ENCODE measurements around the gene C9.
"Not testable (repeated sequence)": the region's sequence is repeated elsewhere in the genome, so short reads cannot be mapped to it uniquely, and the experiment has no call there.

C9 gene

GRCh38 chr5:39340506-39340905 is 23.8 kb downstream of the C9 start:
- no peaks in the 10 kb centered on the region for H3K9me2 ChIP-seq (replicated peaks; ENCODE audit: control insufficient read depth, low read length)
- H3K9me3 ChIP-seq (ENCODE audit: control insufficient read depth, insufficient read depth, low read length) = no peaks in the 10 kb centered on the region
- no peaks in the 10 kb centered on the region for H4K20me1 ChIP-seq (ENCODE audit: control insufficient read depth, insufficient read depth, low read depth, low read length)
- H3K36me3 ChIP-seq (ENCODE audit: control insufficient read depth, low read length) = no peaks in the 10 kb centered on the region
- H3K4me2 ChIP-seq (ENCODE audit: low read length) = no peak overlapping the region
- no peak overlapping the region for H3K27ac ChIP-seq (ENCODE audit: low read depth, low read length)
- no peak overlapping the region for H3K4me3 ChIP-seq (ENCODE audit: low read length)
- H3K4me1 ChIP-seq (ENCODE audit: control insufficient read depth, low read length) = no peaks in the 10 kb centered on the region
- TF ChIP-seq, protein P1, sequence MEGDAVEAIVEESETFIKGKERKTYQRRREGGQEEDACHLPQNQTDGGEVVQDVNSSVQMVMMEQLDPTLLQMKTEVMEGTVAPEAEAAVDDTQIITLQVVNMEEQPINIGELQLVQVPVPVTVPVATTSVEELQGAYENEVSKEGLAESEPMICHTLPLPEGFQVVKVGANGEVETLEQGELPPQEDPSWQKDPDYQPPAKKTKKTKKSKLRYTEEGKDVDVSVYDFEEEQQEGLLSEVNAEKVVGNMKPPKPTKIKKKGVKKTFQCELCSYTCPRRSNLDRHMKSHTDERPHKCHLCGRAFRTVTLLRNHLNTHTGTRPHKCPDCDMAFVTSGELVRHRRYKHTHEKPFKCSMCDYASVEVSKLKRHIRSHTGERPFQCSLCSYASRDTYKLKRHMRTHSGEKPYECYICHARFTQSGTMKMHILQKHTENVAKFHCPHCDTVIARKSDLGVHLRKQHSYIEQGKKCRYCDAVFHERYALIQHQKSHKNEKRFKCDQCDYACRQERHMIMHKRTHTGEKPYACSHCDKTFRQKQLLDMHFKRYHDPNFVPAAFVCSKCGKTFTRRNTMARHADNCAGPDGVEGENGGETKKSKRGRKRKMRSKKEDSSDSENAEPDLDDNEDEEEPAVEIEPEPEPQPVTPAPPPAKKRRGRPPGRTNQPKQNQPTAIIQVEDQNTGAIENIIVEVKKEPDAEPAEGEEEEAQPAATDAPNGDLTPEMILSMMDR (IDR thresholded peaks at IDR 0.05; ENCODE audit: low read depth, low read length, poor library complexity, severe bottlenecking) = no peak
- no peak for TF ChIP-seq EZH2phosphoT487 (IDR thresholded peaks at IDR 0.05; ENCODE audit: borderline replicate concordance, low read length)
- H3K79me2 ChIP-seq (ENCODE audit: control insufficient read depth, low read length) = no peaks in the 10 kb centered on the region
- H3F3A ChIP-seq (ENCODE audit: control insufficient read depth, insufficient read depth) = no peaks in the 10 kb centered on the region
- H3K27me3 ChIP-seq (ENCODE audit: control insufficient read depth, low read length) = no peaks in the 10 kb centered on the region

GRCh38 chr5:39337252-39337915 is 26.9 kb downstream of the C9 start:
- H3K4me1 ChIP-seq (ENCODE audit: control insufficient read depth, low read length) = no peaks in the 10 kb centered on the region
- no peaks in the 10 kb centered on the region for H3K27me3 ChIP-seq (ENCODE audit: control insufficient read depth, low read length)
- H3K36me3 ChIP-seq (ENCODE audit: control insufficient read depth, low read length) = no peaks in the 10 kb centered on the region
- no peaks in the 10 kb centered on the region for H4K20me1 ChIP-seq (ENCODE audit: control insufficient read depth, insufficient read depth, low read depth, low read length)
- H3K79me2 ChIP-seq (ENCODE audit: control insufficient read depth, low read length) = no peaks in the 10 kb centered on the region
- H3K4me2 ChIP-seq (ENCODE audit: low read length) = no peak overlapping the region
- H3K9me2 ChIP-seq (replicated peaks; ENCODE audit: control insufficient read depth, low read length) = no peaks in the 10 kb centered on the region
- no peak for TF ChIP-seq EZH2phosphoT487 (IDR thresholded peaks at IDR 0.05; ENCODE audit: borderline replicate concordance, low read length)
- no peak overlapping the region for H3K27ac ChIP-seq (ENCODE audit: low read depth, low read length)
- no peak overlapping the region for H3K4me3 ChIP-seq (ENCODE audit: low read length)
- no peaks in the 10 kb centered on the region for H3K9me3 ChIP-seq (ENCODE audit: control insufficient read depth, insufficient read depth, low read length)
- no peaks in the 10 kb centered on the region for H3F3A ChIP-seq (ENCODE audit: control insufficient read depth, insufficient read depth)

- H3K4me2 ChIP-seq (ENCODE audit: low read length); H3K79me2 ChIP-seq (ENCODE audit: control insufficient read depth, low read length); H3K9me2 ChIP-seq (replicated peaks; ENCODE audit: control insufficient read depth, low read length); H3K4me1 ChIP-seq (ENCODE audit: control insufficient read depth, low read length); H3K9me3 ChIP-seq (ENCODE audit: control insufficient read depth, insufficient read depth, low read length); H3F3A ChIP-seq (ENCODE audit: control insufficient read depth, insufficient read depth); H3K27me3 ChIP-seq (ENCODE audit: control insufficient read depth, low read length); H3K27ac ChIP-seq (ENCODE audit: low read depth, low read length); H3K36me3 ChIP-seq (ENCODE audit: control insufficient read depth, low read length); H4K20me1 ChIP-seq (ENCODE audit: control insufficient read depth, insufficient read depth, low read depth, low read length); H3K4me3 ChIP-seq (ENCODE audit: low read length): not testable (repeated sequence)
Measured at GRCh38 chr5:39334296-39334695, 30.0 kb downstream of the C9 start.

GRCh38 chr5:39333104-39333503 is 31.2 kb downstream of the C9 start:
- Histone ChIP-seq H3K79me2 (ENCODE audit: control insufficient read depth, low read length) (no peaks in the 10 kb centered on the region), H3K4me3 (ENCODE audit: low read length) (no peak overlapping the region), H3K36me3 (ENCODE audit: control insufficient read depth, low read length) (no peaks in the 10 kb centered on the region), H3F3A (ENCODE audit: control insufficient read depth, insufficient read depth) (no peaks in the 10 kb centered on the region), H3K9me2 (replicated peaks; ENCODE audit: control insufficient read depth, low read length) (no peaks in the 10 kb centered on the region), H3K27ac (ENCODE audit: low read depth, low read length) (no peak overlapping the region), H3K4me1 (ENCODE audit: control insufficient read depth, low read length) (no peaks in the 10 kb centered on the region), H4K20me1 (ENCODE audit: control insufficient read depth, insufficient read depth, low read depth, low read length) (no peaks in the 10 kb centered on the region), H3K9me3 (ENCODE audit: control insufficient read depth, insufficient read depth, low read length) (no peaks in the 10 kb centered on the region), H3K27me3 (ENCODE audit: control insufficient read depth, low read length) (no peaks in the 10 kb centered on the region), H3K4me2 (ENCODE audit: low read length) (no peak overlapping the region)
- TF ChIP-seq, protein P1 (IDR thresholded peaks at IDR 0.05; ENCODE audit: low read depth, low read length, poor library complexity, severe bottlenecking) = no peak
- TF ChIP-seq EZH2phosphoT487 (IDR thresholded peaks at IDR 0.05; ENCODE audit: borderline replicate concordance, low read length) = no peak

Measured in DOHH2 (cell line).